ENCODE data around the gene SFMBT2.
"Not testable (repeated sequence)": the region's sequence is repeated elsewhere in the genome, so short reads cannot be mapped to it uniquely, and the experiment has no call there.

Gene SFMBT2

DNA sequence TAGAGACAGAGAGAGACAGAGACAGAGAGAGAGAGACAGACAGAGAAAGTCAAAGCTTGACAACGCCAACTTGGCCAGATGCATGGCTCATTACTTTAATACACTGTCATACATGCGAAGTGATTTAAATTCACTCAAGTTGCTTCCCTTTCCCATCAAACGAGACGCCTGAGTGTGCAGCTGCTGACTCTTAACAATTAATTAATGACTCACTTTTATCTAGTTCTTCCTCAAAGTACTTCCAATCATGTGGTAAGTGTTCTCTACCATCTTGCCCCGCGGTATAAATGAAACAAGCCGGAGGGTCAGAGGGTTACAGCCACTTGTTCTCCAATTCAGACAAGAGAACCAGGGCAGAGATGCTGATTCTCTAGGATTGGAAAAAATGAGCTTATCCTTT, 90.8 kb downstream of the SFMBT2 start:
- DNase-seq (ENCODE audit: low read depth in 2 of 2), result no peak

DNA sequence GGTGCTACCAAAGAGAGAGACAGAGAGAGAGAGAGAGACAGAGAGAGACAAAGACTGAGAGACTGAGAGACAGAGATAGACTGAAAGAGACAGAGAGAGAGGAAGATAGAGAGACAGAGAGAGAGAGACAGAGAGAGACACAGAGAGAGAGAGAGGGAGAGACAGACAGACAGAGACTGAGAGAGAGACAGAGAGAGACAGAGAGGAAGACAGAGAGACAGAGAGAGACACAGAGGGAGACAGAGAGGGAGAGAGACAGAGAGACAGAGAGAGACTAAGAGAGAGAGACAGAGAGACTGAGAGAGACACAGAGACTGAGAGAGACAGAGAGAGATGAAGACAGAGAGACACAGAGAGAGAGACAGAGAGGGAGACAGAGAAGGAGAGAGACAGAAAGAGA, 91.2 kb downstream of the SFMBT2 start:
- no peak for DNase-seq (ENCODE audit: low read depth in 2 of 2)

GRCh38 chr10:7318836-7319235, 92.0 kb downstream of the SFMBT2 start:
- DNase-seq (ENCODE audit: low read depth in 2 of 2), result no peak

DNA sequence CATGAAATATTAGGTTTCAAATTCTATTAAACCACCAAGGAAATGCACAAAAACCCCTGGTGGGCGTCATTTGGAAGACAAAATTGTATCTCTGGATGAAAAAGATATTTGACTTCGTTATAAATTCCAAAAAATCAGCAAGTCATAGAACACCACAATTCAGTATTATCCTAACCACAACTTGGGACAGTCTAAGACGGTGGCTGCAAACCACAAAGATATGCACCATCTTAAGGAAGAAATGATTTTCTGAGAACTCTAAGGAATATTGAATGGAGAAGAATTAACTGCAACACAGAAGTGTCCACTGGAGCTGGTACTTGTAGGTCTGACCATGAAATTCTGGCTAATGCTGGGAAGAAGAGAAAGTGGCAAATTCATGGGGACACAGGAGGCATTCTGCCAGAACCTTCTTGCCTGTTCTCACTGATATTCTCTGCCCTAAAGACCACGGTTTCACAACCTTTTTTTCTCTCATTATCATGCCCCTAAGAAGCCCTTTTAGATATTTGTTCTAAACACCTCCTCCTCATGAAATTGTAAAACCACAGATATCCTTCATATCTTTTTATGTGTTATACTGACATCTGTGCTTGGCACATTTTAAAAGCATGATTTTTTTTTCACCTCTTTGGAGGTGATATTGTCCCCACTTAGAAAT, 92.9 kb downstream of the SFMBT2 start:
- DNase-seq (ENCODE audit: low read depth in 2 of 2), result no peak

DNA sequence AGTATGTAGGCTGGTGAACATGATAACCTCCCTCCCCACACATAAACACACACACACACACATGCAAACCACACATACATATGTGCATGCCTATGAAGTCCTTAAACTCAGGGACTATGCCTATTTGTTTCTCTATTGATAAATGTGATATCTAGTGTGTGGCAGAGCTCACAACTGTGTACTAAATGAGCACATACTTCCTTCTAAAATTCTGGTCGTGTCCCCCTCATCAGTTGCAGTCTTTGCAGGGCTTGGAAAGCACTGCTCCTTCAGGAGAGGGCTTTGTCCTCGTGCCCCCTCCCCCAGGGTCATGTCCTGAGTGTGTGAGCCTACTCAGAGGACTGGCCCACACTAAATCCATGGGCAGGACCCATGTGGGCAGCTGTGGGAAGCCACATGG, 94.0 kb downstream of the SFMBT2 start:
- no peak for DNase-seq (ENCODE audit: low read depth in 2 of 2)

GRCh38 chr10:7315906-7316305, 94.9 kb downstream of the SFMBT2 start:
- DNase-seq (ENCODE audit: low read depth in 2 of 2), result no peak

DNA sequence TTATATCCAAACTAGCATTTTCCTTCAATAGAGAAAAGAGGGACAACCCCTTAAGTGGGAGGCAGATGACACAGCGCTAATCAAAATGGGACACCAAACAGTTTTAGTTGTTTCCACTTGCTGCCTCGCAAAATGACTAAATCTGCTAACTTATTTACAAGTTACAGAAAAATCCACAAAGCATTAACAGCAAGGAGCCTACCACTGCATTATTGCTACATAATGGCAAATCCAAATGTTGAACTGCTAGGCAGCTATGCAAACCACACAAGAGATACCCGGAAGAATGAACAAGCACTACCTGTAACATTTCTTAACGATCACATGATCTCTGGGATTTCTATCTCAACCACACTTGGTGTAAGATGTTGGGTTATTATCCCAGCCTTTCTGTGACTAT, 96.7 kb downstream of the SFMBT2 start:
- no peak for DNase-seq (ENCODE audit: low read depth in 2 of 2)

DNA sequence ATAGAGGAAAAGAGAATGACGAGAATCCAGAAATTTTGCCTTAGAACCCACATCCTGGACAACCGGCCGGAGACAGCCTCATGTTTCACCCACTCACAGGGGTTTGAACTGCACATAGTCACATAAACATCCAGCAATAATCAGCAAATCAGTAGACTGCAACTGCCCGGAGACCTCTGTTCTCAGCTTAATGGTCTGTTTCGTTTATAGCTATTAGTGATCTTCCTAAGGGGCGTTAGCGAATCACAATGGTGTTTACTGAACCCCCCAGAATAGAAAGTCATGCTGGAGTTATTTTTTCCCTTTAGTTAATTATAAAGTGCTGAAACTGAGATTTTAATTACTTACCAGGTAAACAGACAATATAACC, 98.4 kb downstream of the SFMBT2 start:
- DNase-seq (ENCODE audit: low read depth in 2 of 2), result no peak

GRCh38 chr10:7311850-7312487, 98.9 kb downstream of the SFMBT2 start:
- not testable (repeated sequence) for DNase-seq (ENCODE audit: low read depth in 2 of 2)

DNA sequence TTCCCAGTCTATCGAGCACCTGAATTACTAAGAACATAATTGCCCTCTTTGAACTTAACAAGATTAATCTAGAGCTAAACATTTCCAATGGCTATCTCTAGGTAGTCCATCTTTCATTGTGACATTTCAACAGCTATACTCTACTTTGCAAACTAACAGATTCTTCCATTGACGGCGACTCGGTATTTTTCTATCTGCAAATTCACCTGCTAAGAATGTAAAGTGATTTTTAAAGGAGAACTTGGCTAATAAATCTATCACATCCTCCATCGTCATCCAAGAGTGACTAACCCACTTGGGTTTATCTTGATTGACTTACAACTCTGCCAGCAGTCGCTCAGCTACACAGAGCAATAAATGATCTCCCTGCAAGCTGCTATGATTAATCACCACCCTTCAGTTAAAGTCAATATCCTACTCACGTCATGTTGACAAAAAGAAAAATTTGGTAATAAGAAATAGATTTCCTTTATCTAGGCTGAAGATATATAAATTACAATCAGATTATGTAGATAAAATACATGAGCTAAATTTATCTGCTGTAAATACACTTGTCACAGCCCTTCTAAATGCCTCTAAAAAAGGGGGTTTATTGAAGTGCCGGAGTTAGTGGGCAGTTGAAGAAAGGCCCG, 99.5 kb downstream of the SFMBT2 start:
- DNase-seq (ENCODE audit: low read depth in 2 of 2), result no peak

- no peak for DNase-seq (ENCODE audit: low read depth in 2 of 2)
Measured at GRCh38 chr10:7310076-7310475, 100.8 kb downstream of the SFMBT2 start.

- no peak for DNase-seq (ENCODE audit: low read depth in 2 of 2)
Measured at GRCh38 chr10:7308826-7309225, 102.0 kb downstream of the SFMBT2 start.

DNA sequence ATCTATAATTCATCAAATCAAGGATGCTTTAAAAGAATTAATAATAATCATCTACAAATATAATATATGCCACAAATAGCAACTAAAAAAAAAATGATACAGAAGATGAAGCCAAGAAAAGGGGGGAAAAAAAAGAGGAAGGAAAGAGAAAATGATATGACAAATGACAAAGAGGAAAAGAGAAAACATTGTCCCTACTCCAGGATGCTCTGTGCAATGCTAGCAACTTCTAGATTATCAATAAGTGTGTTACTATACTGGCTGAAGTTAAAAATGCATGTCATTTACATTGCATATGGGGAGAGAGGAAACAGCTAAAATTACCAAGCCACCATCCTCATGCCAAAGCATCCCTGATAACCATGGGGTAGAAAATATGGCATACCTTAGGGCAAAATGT, 104.2 kb downstream of the SFMBT2 start:
- no peak for DNase-seq (ENCODE audit: low read depth in 2 of 2)

GRCh38 chr10:7306147-7306546, 104.7 kb downstream of the SFMBT2 start:
- DNase-seq (ENCODE audit: low read depth in 2 of 2), result no peak

GRCh38 chr10:7305053-7305452, 105.8 kb downstream of the SFMBT2 start:
- DNase-seq (ENCODE audit: low read depth in 2 of 2), result no peak

DNA sequence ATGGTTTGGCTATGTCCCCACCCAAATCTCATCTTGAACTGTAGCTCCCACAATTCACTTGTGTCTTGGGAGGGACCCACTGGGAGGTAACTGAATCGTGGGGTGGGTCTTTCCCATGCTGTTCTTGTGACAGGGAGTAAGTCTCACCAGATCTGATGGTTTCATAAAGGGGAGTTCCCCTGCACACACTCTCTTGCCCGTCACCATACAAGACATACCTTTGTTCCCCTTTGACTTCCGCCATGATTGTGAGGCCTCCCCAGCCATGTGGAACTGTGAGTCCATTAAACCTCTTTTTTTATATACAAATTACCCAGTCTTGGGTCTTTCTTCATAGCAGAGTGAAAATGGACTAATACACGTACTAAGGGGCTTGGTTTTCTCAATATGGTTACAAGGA, 106.7 kb downstream of the SFMBT2 start:
- DNase-seq (ENCODE audit: low read depth in 2 of 2), result no peak

GRCh38 chr10:7302930-7303557, 107.8 kb downstream of the SFMBT2 start:
- no peak for DNase-seq (ENCODE audit: low read depth in 2 of 2)

DNA sequence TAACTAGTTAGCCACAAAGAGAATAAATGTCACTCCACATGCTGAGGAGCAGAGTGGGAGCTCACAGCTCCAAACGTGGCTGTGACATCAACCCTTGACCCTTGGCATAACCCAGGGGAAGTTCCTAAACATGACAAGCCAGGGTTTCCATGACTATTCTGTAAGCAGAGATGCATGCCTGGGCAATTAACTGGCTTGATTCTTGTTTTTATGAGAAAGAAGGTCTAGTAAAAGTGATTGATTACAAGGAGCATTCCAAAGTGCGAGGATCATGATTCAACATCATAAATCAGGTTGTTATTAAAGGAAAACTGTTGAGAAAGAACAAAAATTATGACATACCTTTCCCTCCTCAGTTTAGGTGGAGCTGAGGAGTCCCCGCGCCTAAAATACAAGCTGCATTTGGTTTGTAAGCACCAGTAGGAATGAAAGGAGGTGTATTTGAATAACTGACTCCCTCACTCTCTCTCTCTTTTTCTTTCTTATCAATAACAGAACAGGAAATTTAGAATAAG, 108.4 kb downstream of the SFMBT2 start:
- no peak for DNase-seq (ENCODE audit: low read depth in 2 of 2)

GRCh38 chr10:7301006-7301778, 109.6 kb downstream of the SFMBT2 start:
- DNase-seq (ENCODE audit: low read depth in 2 of 2), result no peak

DNA sequence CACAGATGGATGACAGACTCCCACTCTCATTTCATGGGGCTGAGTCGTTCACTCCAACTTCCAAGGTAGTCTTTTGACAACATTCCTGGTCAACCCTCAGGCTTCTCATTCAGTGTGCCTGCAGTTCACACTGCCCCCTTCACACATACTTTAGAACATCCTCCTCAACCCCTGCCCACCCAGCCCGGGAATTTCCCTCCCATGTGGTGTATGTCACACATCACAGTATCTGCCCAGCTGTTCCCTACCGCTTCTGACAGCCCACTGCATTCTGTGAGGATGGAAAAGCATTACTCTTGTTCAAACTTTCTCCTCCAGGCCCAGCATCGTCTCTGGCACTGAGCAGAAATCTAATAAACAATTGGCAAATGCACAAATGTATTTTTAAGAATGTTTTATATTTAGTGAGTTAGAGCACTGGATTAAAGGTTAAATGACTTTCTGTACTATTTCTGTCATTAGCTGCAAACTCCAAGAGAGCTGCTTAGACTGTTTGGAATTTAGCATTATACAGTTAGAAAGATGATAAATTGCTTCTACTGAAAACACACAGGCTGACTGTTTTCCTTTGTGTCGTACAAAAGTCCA, 110.4 kb downstream of the SFMBT2 start:
- DNase-seq (ENCODE audit: low read depth in 2 of 2), result no peak

DNA sequence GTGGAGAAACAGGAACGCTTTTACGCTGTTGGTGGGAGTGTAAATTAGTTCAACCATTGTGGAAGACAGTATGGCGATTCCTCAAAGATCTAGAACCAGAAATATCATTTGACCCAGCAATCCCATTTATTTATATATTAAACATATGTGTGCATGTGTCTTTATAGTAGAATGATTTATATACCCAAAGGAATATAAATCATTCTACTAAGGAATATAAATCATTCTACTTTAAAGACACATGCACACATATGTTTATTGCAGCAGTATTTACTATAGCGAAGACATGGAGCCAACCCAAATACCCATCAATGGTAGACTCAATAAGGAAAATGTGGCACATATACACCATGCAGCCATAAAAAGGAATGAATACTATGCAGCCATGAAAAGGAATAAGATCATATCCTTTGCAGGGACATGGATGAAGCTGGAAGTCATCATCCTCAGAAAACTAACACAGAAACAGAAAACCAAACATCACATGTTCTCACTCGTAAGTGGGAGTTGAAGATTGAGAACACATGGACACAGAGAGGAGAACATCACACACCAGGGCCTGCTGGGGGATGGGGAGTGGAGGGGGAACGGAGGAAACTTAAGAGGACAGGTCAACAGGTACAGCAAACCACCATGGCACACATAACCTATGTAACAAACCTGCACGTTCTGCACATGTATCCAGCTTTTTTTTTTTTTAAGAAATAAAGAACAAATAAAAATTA, 111.1 kb downstream of the SFMBT2 start:
- DNase-seq (ENCODE audit: low read depth in 2 of 2), result not testable (repeated sequence)

Measured in stimulated activated CD8-positive, alpha-beta memory T cell treated with anti-CD3 and anti-CD28 coated beads, Interleukin-2, amount 100 ng/mL, for 48 hours (primary cell).